Middle frontal gyrus (tissue), 1 donor: ENCODE measurements around the gene MYO5B.

Experiments used
- DNase-seq: peaks from one replicate; pipeline ENCODE4 v3.0.0-alpha.2; 2015; ENCODE audit warnings: low spot score; ENCODE audit errors: extremely low spot score

The MYO5B gene

DNA sequence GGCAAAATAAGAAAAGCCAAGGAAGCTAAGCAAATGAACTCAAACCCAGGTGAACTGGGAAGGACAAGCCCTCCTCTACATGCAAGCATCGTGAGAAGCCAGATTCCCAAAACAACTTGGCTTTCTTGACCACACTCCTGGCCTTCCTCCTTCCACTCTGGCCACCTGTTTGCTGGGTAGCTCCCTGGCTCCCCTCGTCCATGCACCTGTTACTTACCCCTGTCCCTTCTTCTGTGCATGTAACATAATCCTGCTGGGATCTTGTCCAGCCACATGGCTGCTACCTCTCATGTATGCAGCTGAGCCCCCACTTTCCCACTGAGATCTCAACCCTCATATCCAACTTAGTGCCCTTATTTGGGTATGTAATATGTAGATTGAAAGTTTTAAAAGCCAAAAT, 121.6 kb downstream of the MYO5B start:
- DNase-seq, result no peak

DNA sequence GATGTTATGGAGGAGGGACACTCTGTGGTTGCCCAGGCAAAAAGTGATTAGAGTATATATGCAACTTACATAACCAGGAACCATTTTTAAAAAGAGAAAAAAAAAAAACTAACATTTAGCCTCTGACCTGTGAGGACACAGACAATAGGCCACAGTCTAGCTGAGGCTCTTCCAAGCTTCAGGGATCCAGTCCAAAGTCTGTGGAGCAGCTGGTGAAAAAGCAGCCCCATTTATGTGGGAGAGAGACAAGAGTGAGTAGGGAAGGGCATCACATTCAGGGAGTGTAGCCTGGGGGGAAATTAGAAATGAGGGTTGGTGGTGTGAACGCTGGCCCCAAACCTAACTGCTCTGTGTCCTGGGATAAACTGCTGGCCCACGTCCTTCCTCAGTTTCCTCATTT, 122.8 kb downstream of the MYO5B start:
- no peak for DNase-seq

- DNase-seq, result no peak
These were observed 123.5 kb downstream of the MYO5B start for GRCh38 chr18:50071397-50071796.

- DNase-seq, result no peak
These were observed 125.5 kb downstream of the MYO5B start for GRCh38 chr18:50069422-50069821.

GRCh38 chr18:50065527-50065926, 129.4 kb downstream of the MYO5B start:
- no peak for DNase-seq

GRCh38 chr18:50065039-50065438, 129.9 kb downstream of the MYO5B start:
- DNase-seq, result no peak

DNA sequence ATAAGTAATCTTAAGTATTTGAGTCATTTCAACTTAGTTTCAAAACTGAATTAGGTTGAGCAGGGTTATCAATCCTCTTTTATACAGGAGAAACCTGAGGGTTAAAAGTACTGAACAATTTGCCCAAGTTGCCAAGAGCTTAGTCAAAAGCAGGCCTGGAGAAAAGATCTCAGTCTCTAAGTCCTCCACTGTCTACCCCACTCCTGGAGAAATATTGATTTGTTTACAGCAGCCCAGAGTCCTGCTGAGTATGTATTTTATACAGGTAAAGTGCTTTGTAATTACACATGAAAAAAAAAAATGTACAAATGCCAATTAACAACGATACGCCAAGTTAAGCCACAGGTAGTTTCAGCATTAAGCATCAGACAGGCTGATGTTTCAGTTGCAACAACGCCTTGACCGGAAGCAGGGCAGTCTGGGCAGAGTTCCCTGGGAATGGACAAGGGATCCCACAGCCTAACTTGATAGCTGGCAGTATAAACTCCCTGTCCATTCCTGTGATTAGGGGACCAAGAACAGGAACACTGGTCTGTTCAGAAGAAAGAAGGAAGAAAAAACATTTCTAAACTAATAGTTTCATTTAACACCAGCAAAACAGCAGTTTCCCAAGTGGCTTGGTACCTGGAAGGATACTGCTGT, 132.9 kb downstream of the MYO5B start:
- DNase-seq, result no peak

DNA sequence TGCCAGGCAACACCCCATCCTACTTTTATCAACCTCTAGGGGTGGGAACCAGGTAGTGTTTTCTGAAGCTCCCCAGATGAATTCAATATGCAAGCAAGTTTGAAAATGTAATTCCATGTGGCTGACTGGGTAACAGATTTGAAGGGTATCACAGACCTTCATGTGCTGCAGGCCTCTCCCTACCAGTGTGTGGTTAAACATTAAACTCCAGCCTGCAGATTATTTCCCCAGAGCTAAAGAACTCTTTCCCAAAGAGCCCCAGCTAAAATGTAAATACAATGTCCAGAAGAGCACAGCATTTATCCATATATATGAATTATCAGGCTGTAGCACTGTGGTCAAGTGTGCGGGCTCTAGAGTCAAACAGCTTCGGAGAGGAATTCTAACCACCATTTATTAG, 134.1 kb downstream of the MYO5B start:
- no peak for DNase-seq

DNA sequence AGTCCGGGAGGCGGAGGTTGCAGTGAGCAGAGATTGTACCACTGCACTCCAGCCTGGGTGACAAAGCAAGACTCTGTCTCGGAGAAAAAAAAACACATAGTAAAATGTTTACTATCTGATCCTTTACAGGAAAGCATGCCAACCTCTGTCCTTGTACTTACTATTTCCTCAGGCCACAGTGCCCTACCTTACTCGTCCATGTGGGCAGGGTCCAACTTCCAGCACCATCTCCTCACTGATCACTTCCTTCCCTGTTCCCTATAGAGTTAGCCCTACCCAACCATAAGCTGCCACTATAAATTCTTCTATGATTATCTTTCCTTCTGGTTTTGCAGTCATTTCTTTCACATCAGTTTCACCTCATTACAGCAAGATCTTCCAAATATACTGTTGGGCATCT, 136.2 kb downstream of the MYO5B start:
- no peak for DNase-seq

DNA sequence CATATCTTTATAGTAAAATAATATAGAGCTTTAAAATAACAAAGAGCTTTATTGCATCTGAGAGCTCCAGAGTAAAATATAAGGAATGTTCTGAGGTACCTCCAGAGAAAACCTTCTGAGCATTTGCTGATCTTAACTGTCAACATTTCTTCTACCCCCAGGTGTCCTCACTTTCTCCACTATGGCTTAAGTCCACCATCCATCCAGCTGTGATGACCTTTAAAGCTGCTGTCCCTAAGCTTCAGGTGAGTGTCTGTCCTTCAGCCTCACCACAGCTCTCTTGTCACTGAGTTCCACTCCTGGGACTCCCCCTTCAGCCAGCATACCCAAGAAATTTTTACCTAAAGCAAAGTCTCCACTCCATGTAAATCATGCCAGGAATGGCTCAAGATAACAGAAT, 137.9 kb downstream of the MYO5B start:
- DNase-seq, result no peak

GRCh38 chr18:50056185-50056584, 138.8 kb downstream of the MYO5B start:
- DNase-seq, result no peak

GRCh38 chr18:50055488-50055887, 139.5 kb downstream of the MYO5B start:
- DNase-seq, result no peak

DNA sequence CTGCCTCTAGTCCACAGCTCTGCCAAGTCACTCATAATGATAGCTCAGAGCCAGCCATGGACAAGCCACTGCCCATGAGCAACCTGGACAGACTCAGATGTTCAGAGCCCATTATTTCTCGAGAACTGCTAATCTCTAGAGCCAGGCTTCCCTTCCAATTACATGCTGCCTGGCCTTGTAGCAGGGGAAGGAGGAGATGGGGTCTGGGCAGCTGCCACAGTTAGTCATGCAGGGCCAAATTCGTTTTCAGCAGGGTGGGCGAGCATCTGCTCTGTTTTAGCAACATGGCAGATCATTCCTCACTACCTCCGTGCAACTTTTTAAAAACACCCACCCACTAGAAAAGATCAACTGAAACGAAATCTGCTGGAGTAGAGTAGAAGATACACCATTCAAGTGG, 141.8 kb downstream of the MYO5B start:
- DNase-seq, result no peak

DNA sequence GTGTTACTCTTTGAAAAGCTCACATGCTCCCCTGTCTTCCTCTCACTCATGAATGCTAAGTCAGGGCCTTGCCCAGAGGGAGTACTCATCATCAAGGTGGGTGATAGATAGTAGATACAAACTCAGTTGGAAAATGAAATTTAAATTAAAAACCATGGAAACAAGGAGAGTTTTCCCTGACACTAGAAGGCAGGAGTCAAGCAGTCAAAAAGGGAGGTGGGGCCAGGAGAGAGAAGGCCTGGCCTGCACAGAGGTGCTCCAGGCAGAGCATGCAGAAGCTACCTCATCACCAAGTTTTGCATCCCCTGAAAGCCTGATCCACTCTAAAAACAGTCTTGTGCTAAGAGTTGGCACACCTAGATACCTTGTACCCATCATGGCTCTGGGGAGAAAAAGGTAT, 143.7 kb downstream of the MYO5B start:
- DNase-seq, result no peak

DNA sequence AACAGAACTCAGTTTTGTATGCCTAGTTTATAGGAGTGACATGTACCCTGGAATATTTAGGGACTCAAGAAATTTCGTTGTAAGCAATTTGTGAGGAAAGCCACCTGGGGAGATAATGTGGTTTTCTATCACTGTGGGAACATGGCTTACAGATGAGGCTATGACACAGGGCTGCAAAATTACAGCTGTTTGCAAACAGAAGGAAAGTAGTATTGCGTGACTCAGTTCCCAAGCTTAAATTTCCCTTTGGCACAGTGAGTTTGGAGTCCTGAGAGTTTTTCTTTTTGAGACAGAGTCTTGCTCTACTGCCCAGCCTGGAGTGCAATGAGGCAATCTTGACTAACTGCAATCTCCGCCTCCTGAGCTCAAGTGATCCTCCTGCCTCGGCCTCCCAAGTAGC, 149.8 kb downstream of the MYO5B start:
- no peak for DNase-seq

DNA sequence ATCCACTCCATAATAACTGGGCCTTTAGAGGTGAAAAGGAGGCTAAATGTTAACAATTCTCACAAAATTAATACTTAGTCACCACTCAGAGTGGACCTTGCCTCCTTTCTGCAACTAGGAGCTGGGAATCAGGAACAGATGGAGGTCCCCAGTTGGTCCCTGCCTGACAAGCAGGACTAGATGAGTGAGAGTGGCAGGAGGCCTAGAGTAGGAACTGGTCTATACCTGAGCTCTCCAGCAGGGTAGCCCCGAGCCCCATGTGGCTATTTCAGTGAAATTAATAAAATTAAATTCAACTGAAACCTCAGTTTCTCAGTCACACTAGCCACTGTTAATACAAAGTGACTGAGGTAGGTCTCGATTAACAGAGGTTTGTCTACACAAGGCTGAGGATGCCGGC, 150.5 kb downstream of the MYO5B start:
- no peak for DNase-seq

GRCh38 chr18:50042611-50043010, 152.3 kb downstream of the MYO5B start:
- no peak for DNase-seq

DNA sequence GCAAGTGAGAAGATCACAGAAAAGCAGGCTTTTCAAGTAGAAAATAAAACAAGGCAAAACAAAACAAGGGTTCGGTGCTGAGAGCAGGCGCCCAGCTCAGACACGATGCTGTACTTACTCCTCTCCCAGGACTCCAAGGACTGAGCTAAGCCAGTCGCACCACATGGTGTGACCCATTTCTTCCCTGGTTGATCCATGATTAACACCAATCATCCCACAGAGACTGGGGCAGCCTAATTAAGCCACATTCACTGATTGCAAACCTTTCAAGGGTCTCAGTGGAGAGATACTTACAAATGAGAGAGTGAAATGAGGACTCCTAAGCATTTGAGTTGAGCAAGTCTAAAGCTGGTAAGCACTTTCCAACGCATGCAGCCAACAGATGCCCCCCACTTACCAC, 155.2 kb downstream of the MYO5B start:
- DNase-seq, result no peak

GRCh38 chr18:50038448-50038847, 156.5 kb downstream of the MYO5B start:
- DNase-seq, result no peak

GRCh38 chr18:50034029-50034428, 160.9 kb downstream of the MYO5B start:
- no peak for DNase-seq

GRCh38 chr18:50033004-50033403, 161.9 kb downstream of the MYO5B start:
- DNase-seq, result no peak

- DNase-seq, result no peak
These were observed 164.8 kb downstream of the MYO5B start for GRCh38 chr18:50030146-50030545.

GRCh38 chr18:50027996-50028395, 167.0 kb downstream of the MYO5B start:
- DNase-seq, result no peak

GRCh38 chr18:50024466-50024865, 170.5 kb downstream of the MYO5B start:
- no peak for DNase-seq
